Measurements from ENCODE around the gene MYO16. TPM values are rescaled to one million over a fixed set of nuclear protein-coding genes. Genes with fewer than 3 reads are reported as not detected.

The MYO16 gene
- total RNA-seq (10 to 100 TPM; 11.7 to 51.7 TPM), polyA plus RNA-seq (ENCODE audit: insufficient read length in 2 of 2) (10 to 100 TPM; 20.5 to 21.6 TPM)
- long read RNA-seq, donor 1, partial matches to known transcripts = 5 of 5 reads
- long read RNA-seq, donor 1, other reads (novel, unspliced or antisense) = 0 of 5 reads
- long read RNA-seq, donor 2 = 0 reads
- long read RNA-seq, donor 3 = 0 reads
- long read RNA-seq, donor 4 = 0 reads

- peak in 5 of 6 donors; percentile 26 to 82 (median 33) for DNase-seq (ENCODE audit: low read depth in 4 of 6, low spot score in 6 of 6)
- WGBS (ENCODE audit: insufficient coverage) = 22% methylated on average over 11 of the region's 11 CpGs
- H3K4me3 ChIP-seq (ENCODE audit: low read depth, low read length) = peak within 1 kb of the TSS; percentile 20
Observed at GRCh38 chr13:108629181-108629752, at the start of gene MYO16. TSS of gene MYO16 (plus strand) at chr13:108629611. CDS start at chr13:108629845, 234 bp downstream.

GRCh38 chr13:108586826-108587225, 42.6 kb upstream of the MYO16 start:
- DNase-seq (ENCODE audit: low read depth in 4 of 6, low spot score in 6 of 6) = no peak
- Histone ChIP-seq H3K36me3 (ENCODE audit: control insufficient read depth, insufficient read depth, low read length) (no peaks in the 10 kb centered on the region), H3K4me1 (ENCODE audit: control insufficient read depth, insufficient read depth, low read length) (no peaks in the 10 kb centered on the region), H3K27ac (ENCODE audit: low read depth, low read length) (no peak overlapping the region), H3K4me3 (ENCODE audit: low read depth, low read length) (no peak overlapping the region), H3K27me3 (ENCODE audit: control insufficient read depth, insufficient read depth, low read length) (no peaks in the 10 kb centered on the region), H3K9me3 (ENCODE audit: control insufficient read depth, insufficient read depth, low read length) (no peaks in the 10 kb centered on the region)
- WGBS (ENCODE audit: insufficient coverage) = 94% methylated on average over 2 of the region's 3 CpGs

More at GRCh38 chr13:108629181-108629752, at the start of gene MYO16:
- H3K36me3 ChIP-seq (ENCODE audit: control insufficient read depth, insufficient read depth, low read length) = no peaks in the 10 kb centered on the region
- no peaks in the 10 kb centered on the region for H3K4me1 ChIP-seq (ENCODE audit: control insufficient read depth, insufficient read depth, low read length)
- H3K9me3 ChIP-seq (ENCODE audit: control insufficient read depth, insufficient read depth, low read length) = no peaks in the 10 kb centered on the region
- no peak within 1 kb of the TSS for H3K27ac ChIP-seq (ENCODE audit: low read depth, low read length)
- H3K27me3 ChIP-seq (ENCODE audit: control insufficient read depth, insufficient read depth, low read length) = no peaks in the 10 kb centered on the region

GRCh38 chr13:108588516-108588915, 40.9 kb upstream of the MYO16 start:
- WGBS (ENCODE audit: insufficient coverage) = 82% methylated on average over 1 of the region's 3 CpGs
- Histone ChIP-seq H3K36me3 (ENCODE audit: control insufficient read depth, insufficient read depth, low read length) (no peaks in the 10 kb centered on the region), H3K4me3 (ENCODE audit: low read depth, low read length) (no peak overlapping the region), H3K27me3 (ENCODE audit: control insufficient read depth, insufficient read depth, low read length) (no peaks in the 10 kb centered on the region), H3K9me3 (ENCODE audit: control insufficient read depth, insufficient read depth, low read length) (no peaks in the 10 kb centered on the region), H3K4me1 (ENCODE audit: control insufficient read depth, insufficient read depth, low read length) (no peaks in the 10 kb centered on the region), H3K27ac (ENCODE audit: low read depth, low read length) (no peak overlapping the region)
- DNase-seq (ENCODE audit: low read depth in 4 of 6, low spot score in 6 of 6) = no peak

- no peaks in the 10 kb centered on the region for H3K36me3 ChIP-seq (ENCODE audit: control insufficient read depth, insufficient read depth, low read length)
- H3K27me3 ChIP-seq (ENCODE audit: control insufficient read depth, insufficient read depth, low read length) = no peaks in the 10 kb centered on the region
- H3K4me3 ChIP-seq (ENCODE audit: low read depth, low read length) = no peak overlapping the region
- no peak for DNase-seq (ENCODE audit: low read depth in 4 of 6, low spot score in 6 of 6)
- H3K27ac ChIP-seq (ENCODE audit: low read depth, low read length) = no peak overlapping the region
- H3K4me1 ChIP-seq (ENCODE audit: control insufficient read depth, insufficient read depth, low read length) = peaks cover 8% of the 10 kb centered on the region
- 24% methylated on average over 3 of the region's 3 CpGs for WGBS (ENCODE audit: insufficient coverage)
- no peaks in the 10 kb centered on the region for H3K9me3 ChIP-seq (ENCODE audit: control insufficient read depth, insufficient read depth, low read length)
Observed at GRCh38 chr13:108594153-108594552, 35.3 kb upstream of the MYO16 start.

GRCh38 chr13:108595436-108596274, 33.8 kb upstream of the MYO16 start:
- Histone ChIP-seq H3K4me3 (ENCODE audit: low read depth, low read length) (peak overlapping the region; percentile 22), H3K9me3 (ENCODE audit: control insufficient read depth, insufficient read depth, low read length) (no peaks in the 10 kb centered on the region), H3K4me1 (ENCODE audit: control insufficient read depth, insufficient read depth, low read length) (peaks cover 8% of the 10 kb centered on the region), H3K27me3 (ENCODE audit: control insufficient read depth, insufficient read depth, low read length) (no peaks in the 10 kb centered on the region), H3K27ac (ENCODE audit: low read depth, low read length) (peak overlapping the region; percentile 43), H3K36me3 (ENCODE audit: control insufficient read depth, insufficient read depth, low read length) (no peaks in the 10 kb centered on the region)
- 6% methylated on average over 6 of the region's 13 CpGs for WGBS (ENCODE audit: insufficient coverage)
- peak in 2 of 6 donors; percentile 32 to 65 for DNase-seq (ENCODE audit: low read depth in 4 of 6, low spot score in 6 of 6)

- Histone ChIP-seq H3K27ac (ENCODE audit: low read depth, low read length) (no peak overlapping the region), H3K9me3 (ENCODE audit: control insufficient read depth, insufficient read depth, low read length) (peaks cover 2% of the 10 kb centered on the region), H3K4me1 (ENCODE audit: control insufficient read depth, insufficient read depth, low read length) (peaks cover 8% of the 10 kb centered on the region), H3K36me3 (ENCODE audit: control insufficient read depth, insufficient read depth, low read length) (no peaks in the 10 kb centered on the region), H3K27me3 (ENCODE audit: control insufficient read depth, insufficient read depth, low read length) (no peaks in the 10 kb centered on the region), H3K4me3 (ENCODE audit: low read depth, low read length) (no peak overlapping the region)
- WGBS (ENCODE audit: insufficient coverage) = no CpG with 5 or more reads among the region's 5 CpGs
- no peak for DNase-seq (ENCODE audit: low read depth in 4 of 6, low spot score in 6 of 6)
Observed at GRCh38 chr13:108597943-108598342, 31.5 kb upstream of the MYO16 start.

- Histone ChIP-seq H3K4me1 (ENCODE audit: control insufficient read depth, insufficient read depth, low read length) (no peaks in the 10 kb centered on the region), H3K9me3 (ENCODE audit: control insufficient read depth, insufficient read depth, low read length) (peaks cover 20% of the 10 kb centered on the region), H3K36me3 (ENCODE audit: control insufficient read depth, insufficient read depth, low read length) (no peaks in the 10 kb centered on the region), H3K27me3 (ENCODE audit: control insufficient read depth, insufficient read depth, low read length) (no peaks in the 10 kb centered on the region), H3K27ac (ENCODE audit: low read depth, low read length) (no peak overlapping the region), H3K4me3 (ENCODE audit: low read depth, low read length) (no peak overlapping the region)
- 78% methylated on average over 2 of the region's 2 CpGs for WGBS (ENCODE audit: insufficient coverage)
- no peak for DNase-seq (ENCODE audit: low read depth in 4 of 6, low spot score in 6 of 6)
Observed at GRCh38 chr13:108606424-108606823, 23.0 kb upstream of the MYO16 start.

- Histone ChIP-seq H3K36me3 (ENCODE audit: control insufficient read depth, insufficient read depth, low read length) (no peaks in the 10 kb centered on the region), H3K4me1 (ENCODE audit: control insufficient read depth, insufficient read depth, low read length) (no peaks in the 10 kb centered on the region), H3K27ac (ENCODE audit: low read depth, low read length) (no peak overlapping the region), H3K9me3 (ENCODE audit: control insufficient read depth, insufficient read depth, low read length) (peaks cover 18% of the 10 kb centered on the region), H3K4me3 (ENCODE audit: low read depth, low read length) (no peak overlapping the region), H3K27me3 (ENCODE audit: control insufficient read depth, insufficient read depth, low read length) (no peaks in the 10 kb centered on the region)
- WGBS (ENCODE audit: insufficient coverage) = 90% methylated on average over 4 of the region's 7 CpGs
- DNase-seq (ENCODE audit: low read depth in 4 of 6, low spot score in 6 of 6) = peak in 2 of 6 donors; percentile 61 to 63
Observed at GRCh38 chr13:108609353-108609752, 20.1 kb upstream of the MYO16 start.

GRCh38 chr13:108610507-108610906, 18.9 kb upstream of the MYO16 start:
- peaks cover 13% of the 10 kb centered on the region for H3K9me3 ChIP-seq (ENCODE audit: control insufficient read depth, insufficient read depth, low read length)
- H3K4me1 ChIP-seq (ENCODE audit: control insufficient read depth, insufficient read depth, low read length) = no peaks in the 10 kb centered on the region
- no peaks in the 10 kb centered on the region for H3K27me3 ChIP-seq (ENCODE audit: control insufficient read depth, insufficient read depth, low read length)
- WGBS (ENCODE audit: insufficient coverage) = no CpG with 5 or more reads among the region's 4 CpGs
- no peak overlapping the region for H3K27ac ChIP-seq (ENCODE audit: low read depth, low read length)
- H3K36me3 ChIP-seq (ENCODE audit: control insufficient read depth, insufficient read depth, low read length) = no peaks in the 10 kb centered on the region
- peak in 1 of 6 donors; percentile 51 for DNase-seq (ENCODE audit: low read depth in 4 of 6, low spot score in 6 of 6)
- no peak overlapping the region for H3K4me3 ChIP-seq (ENCODE audit: low read depth, low read length)
